ENCODE data around the gene KCTD16. TPM values are rescaled to one million over a fixed set of nuclear protein-coding genes. Genes with fewer than 3 reads are reported as not detected.

Gene KCTD16
- polyA plus RNA-seq, 1 of the 3 experiments (the other 2 are of a cell fraction) = 0.03 TPM

GRCh38 chr5:144436007-144436406, 265.3 kb downstream of the KCTD16 start:
- ChIA-PET POLR2A (no interaction called here), CTCF (no interaction called here)
- H3K4me3 ChIP-seq (ENCODE audit: low read depth in 2 of 2, low read length in 1 of 2) = no peak overlapping the region
- TF ChIP-seq RCOR1 (IDR thresholded peaks at IDR 0.05; ENCODE audit: low read length) (no peak), SMC3 (IDR thresholded peaks at IDR 0.05; ENCODE audit: low read depth, low read length) (no peak), PBX3 (IDR thresholded peaks at IDR 0.05) (no peak), USF1 (IDR thresholded peaks at IDR 0.05; ENCODE audit: borderline replicate concordance, low read depth) (no peak), SIN3A (IDR thresholded peaks at IDR 0.05; ENCODE audit: borderline replicate concordance, low read depth, low read length) (no peak), GABPA (IDR thresholded peaks at IDR 0.05; ENCODE audit: low read depth) (no peak), MXI1 (IDR thresholded peaks at IDR 0.05; ENCODE audit: low read depth, low read length) (no peak), CHD2 (IDR thresholded peaks at IDR 0.05; ENCODE audit: low read length, partially characterized antibody) (no peak), ELF1 (IDR thresholded peaks at IDR 0.05) (no peak), JUND (IDR thresholded peaks at IDR 0.05) (no peak), RAD21 (IDR thresholded peaks at IDR 0.05; ENCODE audit: low read length) (no peak)
- 53% methylated on average over 1 of the region's 1 CpG for WGBS (ENCODE audit: low lambda C conversion rate)
- H2AFZ ChIP-seq (ENCODE audit: low read depth) = no peak overlapping the region
- H3K9ac ChIP-seq = no peak overlapping the region
- H3K9me3 ChIP-seq = no peaks in the 10 kb centered on the region
- H3K9me2 ChIP-seq = no peaks in the 10 kb centered on the region
- no peak overlapping the region for H3K4me2 ChIP-seq
- H3K27me3 ChIP-seq (ENCODE audit: insufficient read depth) = no peaks in the 10 kb centered on the region
- no peak overlapping the region for H3K27ac ChIP-seq (ENCODE audit: low read depth in 2 of 2, low read length in 1 of 2)
- no peaks in the 10 kb centered on the region for H4K20me1 ChIP-seq (ENCODE audit: insufficient read depth)
- DNase-seq = no peak
- H3F3A ChIP-seq (replicated peaks; ENCODE audit: insufficient read depth) = no peaks in the 10 kb centered on the region
- no peaks in the 10 kb centered on the region for H3K79me2 ChIP-seq (ENCODE audit: insufficient read depth)
- H3K4me1 ChIP-seq (ENCODE audit: control insufficient read depth in 1 of 2, insufficient read depth in 2 of 2, low read depth in 1 of 2, low read length in 1 of 2) = no peaks in the 10 kb centered on the region
- no peaks in the 10 kb centered on the region for H3K36me3 ChIP-seq (replicated peaks in 1 of 2; ENCODE audit: control insufficient read depth in 1 of 2, insufficient read depth in 2 of 2, low read length in 1 of 2)

GRCh38 chr5:144438237-144438636, 267.6 kb downstream of the KCTD16 start:
- TF ChIP-seq GABPA (IDR thresholded peaks at IDR 0.05; ENCODE audit: low read depth) (no peak), ZBTB33 (IDR thresholded peaks at IDR 0.05; ENCODE audit: borderline replicate concordance, low read depth) (no peak), MEF2A (IDR thresholded peaks at IDR 0.05; ENCODE audit: borderline replicate concordance, low read depth) (no peak), USF1 (IDR thresholded peaks at IDR 0.05; ENCODE audit: borderline replicate concordance, low read depth) (no peak), RXRA (IDR thresholded peaks at IDR 0.05; ENCODE audit: borderline replicate concordance, low read depth) (no peak)
- Histone ChIP-seq H3K36me3 (replicated peaks in 1 of 2; ENCODE audit: control insufficient read depth in 1 of 2, insufficient read depth in 2 of 2, low read length in 1 of 2) (no peaks in the 10 kb centered on the region), H3K4me1 (ENCODE audit: control insufficient read depth in 1 of 2, insufficient read depth in 2 of 2, low read depth in 1 of 2, low read length in 1 of 2) (no peaks in the 10 kb centered on the region), H3K9me3 (no peaks in the 10 kb centered on the region), H3K4me2 (no peak overlapping the region), H3K9me2 (no peaks in the 10 kb centered on the region), H3K9ac (no peak overlapping the region), H3K4me3 (ENCODE audit: low read depth in 2 of 2, low read length in 1 of 2) (no peak overlapping the region), H3F3A (replicated peaks; ENCODE audit: insufficient read depth) (no peaks in the 10 kb centered on the region), H3K79me2 (ENCODE audit: insufficient read depth) (no peaks in the 10 kb centered on the region), H3K27me3 (ENCODE audit: insufficient read depth) (no peaks in the 10 kb centered on the region), H4K20me1 (ENCODE audit: insufficient read depth) (no peaks in the 10 kb centered on the region), H3K27ac (ENCODE audit: low read depth in 2 of 2, low read length in 1 of 2) (no peak overlapping the region), H2AFZ (ENCODE audit: low read depth) (no peak overlapping the region)
- POLR2A ChIA-PET = no interaction called here
- WGBS (ENCODE audit: low lambda C conversion rate) = 62% methylated on average over 4 of the region's 4 CpGs
- DNase-seq = no peak
- CTCF ChIA-PET = interaction anchor here (1.3 kb wide), 1 partner anchor 234 kb away, joined by 3 read pairs; no protein-coding TSS in a partner anchor

Measured in SK-N-SH (cell line).